Measurements from ENCODE around the gene PANK3.
A peak's percentile ranks its signal among the peaks of the same experiment; 100 is the strongest.
"Not testable (repeated sequence)": the region's sequence is repeated elsewhere in the genome, so short reads cannot be mapped to it uniquely, and the experiment has no call there.

The PANK3 gene

GRCh38 chr5:168579488-168580226, 489 bp upstream of the PANK3 start:
- no peaks in the 10 kb centered on the region for H3K36me3 ChIP-seq (ENCODE audit: control insufficient read depth, insufficient read depth, low read length)
- no peaks in the 10 kb centered on the region for H3K9me3 ChIP-seq (ENCODE audit: control insufficient read depth, low read length)
- DNase-seq, result peak; percentile 91 to 95 (median 95)
- H3K27me3 ChIP-seq (replicated peaks; ENCODE audit: control insufficient read depth, insufficient read depth, low read length, poor library complexity, severe bottlenecking), result no peaks in the 10 kb centered on the region
- H3K4me1 ChIP-seq (ENCODE audit: control insufficient read depth, insufficient read depth, low read length, poor library complexity, severe bottlenecking), result peaks cover 12% of the 10 kb centered on the region
- peak overlapping the region; percentile 71 for H3K27ac ChIP-seq (ENCODE audit: insufficient read depth, low read length, poor library complexity, severe bottlenecking)
- H3K4me3 ChIP-seq (ENCODE audit: insufficient read depth, low read depth, low read length, poor library complexity, severe bottlenecking), result peak overlapping the region; percentile 82

- H3K4me3 ChIP-seq (ENCODE audit: insufficient read depth, low read depth, low read length, poor library complexity, severe bottlenecking), result peak overlapping the region; percentile 82
- no peaks in the 10 kb centered on the region for H3K27me3 ChIP-seq (replicated peaks; ENCODE audit: control insufficient read depth, insufficient read depth, low read length, poor library complexity, severe bottlenecking)
- no peak for DNase-seq
- no peaks in the 10 kb centered on the region for H3K9me3 ChIP-seq (ENCODE audit: control insufficient read depth, low read length)
- H3K27ac ChIP-seq (ENCODE audit: insufficient read depth, low read length, poor library complexity, severe bottlenecking), result no peak overlapping the region
- H3K4me1 ChIP-seq (ENCODE audit: control insufficient read depth, insufficient read depth, low read length, poor library complexity, severe bottlenecking), result peaks cover 12% of the 10 kb centered on the region
- H3K36me3 ChIP-seq (ENCODE audit: control insufficient read depth, insufficient read depth, low read length), result no peaks in the 10 kb centered on the region
These were observed 1.2 kb downstream of the PANK3 start for GRCh38 chr5:168578006-168578405.

GRCh38 chr5:168575391-168576372, 3.5 kb downstream of the PANK3 start:
- Histone ChIP-seq H3K27ac (ENCODE audit: insufficient read depth, low read length, poor library complexity, severe bottlenecking) (no peak overlapping the region), H3K36me3 (ENCODE audit: control insufficient read depth, insufficient read depth, low read length) (no peaks in the 10 kb centered on the region), H3K9me3 (ENCODE audit: control insufficient read depth, low read length) (no peaks in the 10 kb centered on the region), H3K4me1 (ENCODE audit: control insufficient read depth, insufficient read depth, low read length, poor library complexity, severe bottlenecking) (peaks cover 12% of the 10 kb centered on the region), H3K27me3 (replicated peaks; ENCODE audit: control insufficient read depth, insufficient read depth, low read length, poor library complexity, severe bottlenecking) (no peaks in the 10 kb centered on the region), H3K4me3 (ENCODE audit: insufficient read depth, low read depth, low read length, poor library complexity, severe bottlenecking) (no peak overlapping the region)
- no peak for DNase-seq

- H3K27me3 ChIP-seq (replicated peaks; ENCODE audit: control insufficient read depth, insufficient read depth, low read length, poor library complexity, severe bottlenecking); H3K27ac ChIP-seq (ENCODE audit: insufficient read depth, low read length, poor library complexity, severe bottlenecking); DNase-seq; H3K36me3 ChIP-seq (ENCODE audit: control insufficient read depth, insufficient read depth, low read length); H3K9me3 ChIP-seq (ENCODE audit: control insufficient read depth, low read length); H3K4me3 ChIP-seq (ENCODE audit: insufficient read depth, low read depth, low read length, poor library complexity, severe bottlenecking): not testable (repeated sequence)
- peaks cover 12% of the 10 kb centered on the region for H3K4me1 ChIP-seq (ENCODE audit: control insufficient read depth, insufficient read depth, low read length, poor library complexity, severe bottlenecking)
These were observed 5.0 kb downstream of the PANK3 start for GRCh38 chr5:168574156-168574555.

- not testable (repeated sequence) for H3K36me3 ChIP-seq (ENCODE audit: control insufficient read depth, insufficient read depth, low read length); H3K4me3 ChIP-seq (ENCODE audit: insufficient read depth, low read depth, low read length, poor library complexity, severe bottlenecking); H3K27me3 ChIP-seq (replicated peaks; ENCODE audit: control insufficient read depth, insufficient read depth, low read length, poor library complexity, severe bottlenecking); DNase-seq; H3K27ac ChIP-seq (ENCODE audit: insufficient read depth, low read length, poor library complexity, severe bottlenecking); H3K9me3 ChIP-seq (ENCODE audit: control insufficient read depth, low read length)
- H3K4me1 ChIP-seq (ENCODE audit: control insufficient read depth, insufficient read depth, low read length, poor library complexity, severe bottlenecking), result peaks cover 11% of the 10 kb centered on the region
These were observed 5.5 kb downstream of the PANK3 start for GRCh38 chr5:168573663-168574062.

- DNase-seq, result no peak
- Histone ChIP-seq H3K9me3 (ENCODE audit: control insufficient read depth, low read length) (no peaks in the 10 kb centered on the region), H3K27me3 (replicated peaks; ENCODE audit: control insufficient read depth, insufficient read depth, low read length, poor library complexity, severe bottlenecking) (no peaks in the 10 kb centered on the region), H3K27ac (ENCODE audit: insufficient read depth, low read length, poor library complexity, severe bottlenecking) (no peak overlapping the region), H3K4me1 (ENCODE audit: control insufficient read depth, insufficient read depth, low read length, poor library complexity, severe bottlenecking) (no peaks in the 10 kb centered on the region), H3K36me3 (ENCODE audit: control insufficient read depth, insufficient read depth, low read length) (peaks cover 30% of the 10 kb centered on the region), H3K4me3 (ENCODE audit: insufficient read depth, low read depth, low read length, poor library complexity, severe bottlenecking) (no peak overlapping the region)
These were observed 8.5 kb downstream of the PANK3 start for GRCh38 chr5:168570490-168571328.

GRCh38 chr5:168568738-168569137, 10.4 kb downstream of the PANK3 start:
- Histone ChIP-seq H3K36me3 (ENCODE audit: control insufficient read depth, insufficient read depth, low read length) (peaks cover 33% of the 10 kb centered on the region), H3K27me3 (replicated peaks; ENCODE audit: control insufficient read depth, insufficient read depth, low read length, poor library complexity, severe bottlenecking) (no peaks in the 10 kb centered on the region), H3K4me3 (ENCODE audit: insufficient read depth, low read depth, low read length, poor library complexity, severe bottlenecking) (no peak overlapping the region), H3K4me1 (ENCODE audit: control insufficient read depth, insufficient read depth, low read length, poor library complexity, severe bottlenecking) (no peaks in the 10 kb centered on the region), H3K27ac (ENCODE audit: insufficient read depth, low read length, poor library complexity, severe bottlenecking) (no peak overlapping the region), H3K9me3 (ENCODE audit: control insufficient read depth, low read length) (no peaks in the 10 kb centered on the region)
- no peak for DNase-seq

- Histone ChIP-seq H3K36me3 (ENCODE audit: control insufficient read depth, insufficient read depth, low read length) (peaks cover 48% of the 10 kb centered on the region), H3K4me1 (ENCODE audit: control insufficient read depth, insufficient read depth, low read length, poor library complexity, severe bottlenecking) (no peaks in the 10 kb centered on the region), H3K9me3 (ENCODE audit: control insufficient read depth, low read length) (no peaks in the 10 kb centered on the region), H3K4me3 (ENCODE audit: insufficient read depth, low read depth, low read length, poor library complexity, severe bottlenecking) (no peak overlapping the region), H3K27me3 (replicated peaks; ENCODE audit: control insufficient read depth, insufficient read depth, low read length, poor library complexity, severe bottlenecking) (no peaks in the 10 kb centered on the region), H3K27ac (ENCODE audit: insufficient read depth, low read length, poor library complexity, severe bottlenecking) (no peak overlapping the region)
- no peak for DNase-seq
These were observed 15.2 kb downstream of the PANK3 start for GRCh38 chr5:168563959-168564358.

- Histone ChIP-seq H3K36me3 (ENCODE audit: control insufficient read depth, insufficient read depth, low read length) (peaks cover 41% of the 10 kb centered on the region), H3K4me3 (ENCODE audit: insufficient read depth, low read depth, low read length, poor library complexity, severe bottlenecking) (no peak overlapping the region), H3K27ac (ENCODE audit: insufficient read depth, low read length, poor library complexity, severe bottlenecking) (no peak overlapping the region), H3K4me1 (ENCODE audit: control insufficient read depth, insufficient read depth, low read length, poor library complexity, severe bottlenecking) (no peaks in the 10 kb centered on the region), H3K9me3 (ENCODE audit: control insufficient read depth, low read length) (no peaks in the 10 kb centered on the region), H3K27me3 (replicated peaks; ENCODE audit: control insufficient read depth, insufficient read depth, low read length, poor library complexity, severe bottlenecking) (no peaks in the 10 kb centered on the region)
- no peak for DNase-seq
These were observed 16.9 kb downstream of the PANK3 start for GRCh38 chr5:168562279-168562678.

All from effector memory CD4-positive, alpha-beta T cell (primary cell).